ENCODE data around the gene ZNF485.

- TF ChIP-seq CTCF (IDR thresholded peaks at IDR 0.05) (no peak), EP300 (IDR thresholded peaks at IDR 0.05) (no peak), POLR2A (IDR thresholded peaks at IDR 0.05) (no peak), POLR2AphosphoS5 (IDR thresholded peaks at IDR 0.05) (no peak)
These were observed 6.9 kb upstream of the ZNF485 start for GRCh38 chr10:43599333-43599732.

All from suprapubic skin (tissue), 4 donors.